H9 (cell line): ENCODE measurements around the gene ARHGEF33. TPM values are rescaled to one million over a fixed set of nuclear protein-coding genes. Genes with fewer than 3 reads are reported as not detected.

ENCODE experiments used
- DNase-seq: peaks from one replicate; pipeline ENCODE4 v3.0.0-alpha.2; 2017
- H2AFZ ChIP-seq: one replicate; pipeline ENCODE4 v1.6.1; 2013; ENCODE audit warnings: mild to moderate bottlenecking, low read length, control low read depth, moderate library complexity
- H2AK5ac ChIP-seq: 2 replicates; pipeline ENCODE4 v1.6.1; 2013; ENCODE audit warnings: low read length, control low read depth, mixed read lengths; ENCODE audit not compliant: insufficient read length
- H2BK120ac ChIP-seq: one replicate; pipeline ENCODE4 v1.6.1; 2013; ENCODE audit warnings: low read depth, mild to moderate bottlenecking, low read length, control low read depth, inconsistent platforms; ENCODE audit not compliant: poor library complexity, severe bottlenecking
- H2BK12ac ChIP-seq: 2 replicates; pipeline ENCODE4 v1.6.1; 2013; ENCODE audit warnings: low read length, control low read depth, mixed read lengths, low read depth; ENCODE audit not compliant: insufficient read length
- H2BK15ac ChIP-seq: 2 replicates; pipeline ENCODE4 v1.6.1; 2013; ENCODE audit warnings: low read depth, low read length, control low read depth
- H2BK20ac ChIP-seq: one replicate; pipeline ENCODE4 v1.6.1; 2013; ENCODE audit warnings: low read depth, mild to moderate bottlenecking, low read length, control low read depth, inconsistent platforms; ENCODE audit not compliant: poor library complexity, severe bottlenecking
- H2BK5ac ChIP-seq: 2 replicates; pipeline ENCODE4 v1.6.1; 2013; ENCODE audit warnings: low read length, control low read depth, mixed read lengths; ENCODE audit not compliant: insufficient read length
- H3K14ac ChIP-seq: 2 replicates; pipeline ENCODE4 v1.6.1; 2013; ENCODE audit warnings: low read length, control low read depth; ENCODE audit not compliant: insufficient read depth
- H3K18ac ChIP-seq: 2 replicates; pipeline ENCODE4 v1.6.1; 2013; ENCODE audit warnings: low read depth, mild to moderate bottlenecking, mixed read lengths, low read length, control low read depth; ENCODE audit not compliant: insufficient read length
- H3K23ac ChIP-seq: 2 replicates; pipeline ENCODE4 v1.6.1; 2013; ENCODE audit warnings: low read length, control low read depth, mixed read lengths, low read depth; ENCODE audit not compliant: insufficient read length
- H3K23me2 ChIP-seq: 2 replicates; pipeline ENCODE4 v1.6.1; 2013; ENCODE audit warnings: low read depth, mild to moderate bottlenecking, mixed read lengths, low read length, control low read depth; ENCODE audit not compliant: insufficient read length, poor library complexity, severe bottlenecking
- H3K27ac ChIP-seq: 2 replicates; pipeline ENCODE4 v1.5.1; 2013; ENCODE audit warnings: low read length, control low read depth, mixed read lengths, low read depth; ENCODE audit not compliant: insufficient read length
- H3K27me3 ChIP-seq: 2 replicates; pipeline ENCODE4 v1.6.1; 2013; ENCODE audit warnings: low read length, control low read depth, inconsistent platforms; ENCODE audit not compliant: insufficient read depth
- H3K4ac ChIP-seq: 2 replicates; pipeline ENCODE4 v1.6.1; 2013; ENCODE audit warnings: low read depth, mild to moderate bottlenecking, control low read depth, inconsistent platforms, low read length, moderate library complexity
- H3K4me1 ChIP-seq: 2 replicates; pipeline ENCODE4 v1.6.1; 2013; ENCODE audit warnings: low read length, control low read depth, inconsistent platforms; ENCODE audit not compliant: insufficient read depth
- H3K4me2 ChIP-seq: 2 replicates; pipeline ENCODE4 v1.6.1; 2013; ENCODE audit warnings: low read length, control low read depth, mixed read lengths; ENCODE audit not compliant: insufficient read length, insufficient read depth
- H3K56ac ChIP-seq: 2 replicates; pipeline ENCODE4 v1.6.1; 2013; ENCODE audit warnings: low read depth, mild to moderate bottlenecking, mixed read lengths, low read length, control low read depth; ENCODE audit not compliant: insufficient read length
- H3K79me1 ChIP-seq: 2 replicates; pipeline ENCODE4 v1.6.1; 2013; ENCODE audit warnings: low read depth, mild to moderate bottlenecking, moderate library complexity, low read length, control low read depth, inconsistent platforms; ENCODE audit not compliant: insufficient read depth, poor library complexity, severe bottlenecking
- H3K79me2 ChIP-seq: 2 replicates; pipeline ENCODE4 v1.6.1; 2013; ENCODE audit warnings: low read length, control low read depth, inconsistent platforms; ENCODE audit not compliant: insufficient read depth
- H3K9ac ChIP-seq: 2 replicates; pipeline ENCODE4 v1.6.1; 2013; ENCODE audit warnings: low read length, control low read depth, mixed read lengths; ENCODE audit not compliant: insufficient read length; ENCODE audit errors: extremely low read depth
- H3K9me3 ChIP-seq: one replicate; pipeline ENCODE4 v1.6.1; 2013; ENCODE audit warnings: low read depth, low read length, inconsistent platforms; ENCODE audit not compliant: control insufficient read depth
- H3T11ph ChIP-seq: one replicate; pipeline ENCODE4 v1.6.1; 2013; ENCODE audit warnings: mild to moderate bottlenecking, low read length, control low read depth, inconsistent platforms
- H4K20me1 ChIP-seq: one replicate; pipeline ENCODE4 v1.6.1; 2013; ENCODE audit not compliant: control insufficient read depth, insufficient read length, insufficient read depth
- H4K5ac ChIP-seq: 2 replicates; pipeline ENCODE4 v1.6.1; 2013; ENCODE audit warnings: low read depth, mild to moderate bottlenecking, mixed read lengths, low read length, control low read depth; ENCODE audit not compliant: insufficient read length
- H4K8ac ChIP-seq: replicated peaks from 2 replicates; pipeline ENCODE4 v1.6.1; 2013; ENCODE audit warnings: low read length, control low read depth, mixed read lengths, low read depth; ENCODE audit not compliant: insufficient read length
- H4K91ac ChIP-seq: 2 replicates; pipeline ENCODE4 v1.6.1; 2013; ENCODE audit warnings: low read depth, mild to moderate bottlenecking, moderate library complexity, mixed read lengths, low read length, control low read depth; ENCODE audit not compliant: insufficient read length
- H3K27ac Mint-ChIP-seq, 3 experiments: 2 replicates in 2 of 3; 3 replicates in 1 of 3; pipeline ENCODE4 v1.8.0; 2020 to 2021; ENCODE audit warnings: mixed read lengths in 3 of 3, mild to moderate bottlenecking in 1 of 3, moderate library complexity in 1 of 3
- H3K27me3 Mint-ChIP-seq: 2 replicates; pipeline ENCODE4 v1.8.0; 2021; ENCODE audit warnings: low read depth, mild to moderate bottlenecking, moderate library complexity, mixed read lengths
- H3K36me3 Mint-ChIP-seq, 3 experiments: 2 replicates in 2 of 3; 3 replicates in 1 of 3; pipeline ENCODE4 v1.8.0; 2020 to 2021; ENCODE audit warnings: low read depth in 3 of 3, mixed read lengths in 3 of 3; ENCODE audit not compliant: insufficient read depth in 1 of 3
- H3K4me1 Mint-ChIP-seq, 2 experiments: 2 replicates each; pipeline ENCODE4 v1.8.0; 2020; ENCODE audit warnings: mixed read lengths in 2 of 2
- H3K4me3 Mint-ChIP-seq, 2 experiments: 2 replicates in 1 of 2; 3 replicates in 1 of 2; pipeline ENCODE4 v1.8.0; 2020 to 2021; ENCODE audit warnings: mild to moderate bottlenecking in 2 of 2, mixed read lengths in 2 of 2, moderate library complexity in 1 of 2
- H3K9me3 Mint-ChIP-seq, 2 experiments: 2 replicates in 1 of 2; 3 replicates in 1 of 2; pipeline ENCODE4 v1.8.0; 2020; ENCODE audit warnings: mild to moderate bottlenecking in 2 of 2, mixed read lengths in 2 of 2, moderate library complexity in 1 of 2
- CTCF ChIP-seq: fragments of 200-600 bp; sonication (generic); conservative IDR thresholded peaks from 3 replicates; pipeline ENCODE4 v1.8.0; 2021; ENCODE audit warnings: antibody characterized with exemption, mild to moderate bottlenecking
- WGBS: extraction: QIAGEN DNeasy Blood & Tissue Kit; methylation state at CpG from one replicate; pipeline ENCODE4 v1.1.7; 2013; ENCODE audit warnings: missing lambda C conversion rate, low lambda C conversion rate, mixed read lengths; ENCODE audit not compliant: insufficient read length; ENCODE audit errors: extremely low coverage; 5-methylcytosine and 5-hydroxymethylcytosine counted together
- total RNA-seq: library from RNA; stranded (reverse); gene quantifications from 2 replicates; pipeline ENCODE4 v1.2.1, GENCODE V29; 2021

The ARHGEF33 gene
- total RNA-seq, 1 experiment from 2014 or later: 0.92 TPM

DNA sequence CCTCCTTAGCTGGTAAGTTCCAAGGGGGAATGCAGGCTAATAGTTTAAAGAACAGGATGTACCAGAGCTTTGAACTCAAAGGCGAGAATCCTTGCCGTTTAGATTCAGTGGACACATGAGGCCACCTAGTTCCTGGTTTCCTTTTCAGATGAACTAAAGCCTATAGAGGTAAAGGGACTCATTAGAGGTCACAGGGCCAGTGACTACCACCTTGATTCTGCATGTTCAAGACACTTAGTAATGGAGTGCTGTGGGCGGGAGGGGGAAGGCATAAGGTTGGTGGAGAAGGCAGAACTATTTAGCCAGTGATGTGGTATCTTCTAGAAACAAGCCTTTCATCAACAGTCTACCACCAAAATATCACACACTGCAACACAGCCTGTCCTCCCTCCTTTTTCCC lies 47.9 kb downstream of the ARHGEF33 start:
- H3K4me1 Mint-ChIP-seq: no peaks in the 10 kb centered on the region
- Histone ChIP-seq H2BK5ac (no peak overlapping the region), H3K4ac (no peak overlapping the region), H3T11ph (no peak overlapping the region), H2AFZ (no peak overlapping the region), H3K23ac (no peak overlapping the region), H3K56ac (no peak overlapping the region), H3K4me2 (no peak overlapping the region), H3K23me2 (no peaks in the 10 kb centered on the region), H3K9me3 (no peaks in the 10 kb centered on the region), H2BK20ac (no peak overlapping the region), H3K79me2 (no peaks in the 10 kb centered on the region), H4K20me1 (no peaks in the 10 kb centered on the region), H3K18ac (no peak overlapping the region), H3K27ac (no peak overlapping the region), H4K5ac (no peak overlapping the region), H3K14ac (no peak overlapping the region), H2BK12ac (no peak overlapping the region), H3K79me1 (no peaks in the 10 kb centered on the region), H4K91ac (no peak overlapping the region), H2AK5ac (no peak overlapping the region), H3K27me3 (no peaks in the 10 kb centered on the region), H2BK15ac (no peak overlapping the region), H3K9ac (no peak overlapping the region), H3K4me1 (no peaks in the 10 kb centered on the region), H2BK120ac (no peak overlapping the region), H4K8ac (no peak overlapping the region)
- no peaks in the 10 kb centered on the region for H3K36me3 Mint-ChIP-seq
- H3K9me3 Mint-ChIP-seq: no peaks in the 10 kb centered on the region
- WGBS: no CpG with 5 or more reads among the region's 3 CpGs
- DNase-seq: no peak
- no peak for TF ChIP-seq CTCF
- no peaks in the 10 kb centered on the region for H3K27me3 Mint-ChIP-seq
- no peak overlapping the region for H3K27ac Mint-ChIP-seq
- H3K4me3 Mint-ChIP-seq: no peak overlapping the region
